Keratinocyte (primary cell): ENCODE results near the gene CCR5AS.

Source experiments
- DNase-seq: peaks from one replicate; pipeline ENCODE4 v3.0.0-alpha.2; 2011; ENCODE audit warnings: low read depth, missing footprints, low spot score
- FAIRE-seq: peaks from 2 replicates; lab custom pipeline; 2011; peaks lifted over from hg19 to GRCh38; lab: Jason Lieb, UNC
- H2AFZ ChIP-seq: 2 replicates; pipeline ENCODE4 v1.6.0; 2012; ENCODE audit warnings: low read length, control low read depth, inconsistent platforms; ENCODE audit not compliant: control insufficient read depth
- H3K27ac ChIP-seq: 2 replicates; pipeline ENCODE4 v1.5.1; 2011; ENCODE audit warnings: low read length; ENCODE audit not compliant: control insufficient read depth, insufficient read depth
- H3K27me3 ChIP-seq: 3 replicates; pipeline ENCODE4 v1.6.0; 2011; ENCODE audit warnings: low read length; ENCODE audit not compliant: control insufficient read depth, insufficient read depth; ENCODE audit errors: extremely low read depth
- H3K36me3 ChIP-seq, 2 experiments: 2 replicates in 1 of 2; 3 replicates in 1 of 2; pipeline ENCODE4 v1.5.1; 2011; ENCODE audit warnings: low read length in 2 of 2, mild to moderate bottlenecking in 1 of 2; ENCODE audit not compliant: control insufficient read depth in 2 of 2, insufficient read depth in 2 of 2; ENCODE audit errors: extremely low read depth in 1 of 2
- H3K4me1 ChIP-seq: 3 replicates; pipeline ENCODE4 v1.5.1; 2011; ENCODE audit warnings: low read length; ENCODE audit not compliant: control insufficient read depth, insufficient read depth; ENCODE audit errors: extremely low read depth
- H3K4me2 ChIP-seq: 3 replicates; pipeline ENCODE4 v1.6.0; 2011; ENCODE audit warnings: low read depth, low read length; ENCODE audit not compliant: control insufficient read depth, insufficient read depth; ENCODE audit errors: extremely low read depth
- H3K4me3 ChIP-seq, 3 experiments: fragments of 200-600 bp in 1 of 3; sonication (generic) in 1 of 3; 2 replicates in 2 of 3; 3 replicates in 1 of 3; pipeline ENCODE4 v1.5.1; 2011 to 2016; ENCODE audit warnings: low read length in 3 of 3, mild to moderate bottlenecking in 3 of 3, control low read depth in 2 of 3, inconsistent platforms in 1 of 3, low read depth in 1 of 3, mixed read lengths in 1 of 3, mixed run types in 1 of 3, moderate library complexity in 1 of 3; ENCODE audit not compliant: control insufficient read depth in 2 of 3, insufficient read depth in 2 of 3; ENCODE audit errors: extremely low read depth in 1 of 3
- H3K79me2 ChIP-seq: 2 replicates; pipeline ENCODE4 v1.6.0; 2012; ENCODE audit warnings: low read length; ENCODE audit not compliant: control insufficient read depth, insufficient read depth
- H3K9ac ChIP-seq: 3 replicates; pipeline ENCODE4 v1.6.0; 2011; ENCODE audit warnings: low read length; ENCODE audit not compliant: control insufficient read depth, insufficient read depth; ENCODE audit errors: extremely low read depth
- H3K9me1 ChIP-seq: 3 replicates; pipeline ENCODE4 v1.6.0; 2011; ENCODE audit warnings: low read length; ENCODE audit not compliant: control insufficient read depth, insufficient read depth; ENCODE audit errors: extremely low read depth
- H3K9me3 ChIP-seq: 2 replicates; pipeline ENCODE4 v1.5.1; 2012; ENCODE audit warnings: low read depth, low read length; ENCODE audit not compliant: control insufficient read depth
- H4K20me1 ChIP-seq: 3 replicates; pipeline ENCODE4 v1.6.0; 2011; ENCODE audit warnings: low read length; ENCODE audit not compliant: control insufficient read depth, insufficient read depth; ENCODE audit errors: extremely low read depth
- CTCF ChIP-seq, 3 experiments: IDR thresholded peaks in 1 of 3; conservative IDR thresholded peaks in 1 of 3; optimal IDR thresholded peaks in 1 of 3; 2 replicates in 2 of 3; 3 replicates in 1 of 3; pipeline versions ENCODE3 to v1.5.1; 2011; ENCODE audit warnings: low read length in 3 of 3, mild to moderate bottlenecking in 3 of 3, moderate library complexity in 2 of 3, control low read depth in 1 of 3, inconsistent platforms in 1 of 3; ENCODE audit not compliant: insufficient read depth in 2 of 3; ENCODE audit errors: extremely low read depth in 1 of 3
- EZH2 ChIP-seq: IDR thresholded peaks from one replicate; pipeline ENCODE4 v1.6.1; 2012; ENCODE audit warnings: inconsistent platforms, mild to moderate bottlenecking, low read length, moderate library complexity
- dilution Hi-C: fragments of 300-500 bp; cut with MboI; formaldehyde crosslinking; loops from one replicate; pipeline ENCODE4 v1.7.0; 2020; ENCODE audit warnings: low sequenced_read_pairs; ENCODE audit not compliant: extremely low pct_ligation_motif_present

CCR5AS gene

GRCh38 chr3:46367811-46368210 is 39.1 kb downstream of the CCR5AS start:
- no peaks in the 10 kb centered on the region for H3K27me3 ChIP-seq
- H3K36me3 ChIP-seq: no peaks in the 10 kb centered on the region
- DNase-seq (no peak), FAIRE-seq (no peak)
- no peaks in the 10 kb centered on the region for H3K9me3 ChIP-seq
- H3K9ac ChIP-seq: no peak overlapping the region
- no peaks in the 10 kb centered on the region for H3K79me2 ChIP-seq
- dilution Hi-C loops: no loop called here
- H3K4me3 ChIP-seq: no peak overlapping the region
- H3K27ac ChIP-seq: no peak overlapping the region
- no peak overlapping the region for H2AFZ ChIP-seq
- no peaks in the 10 kb centered on the region for H3K9me1 ChIP-seq
- TF ChIP-seq EZH2: no peak
- TF ChIP-seq CTCF (optimal IDR thresholded peaks at IDR 0.05 in 1 of 3, IDR thresholded peaks at IDR 0.05 in 1 of 3, conservative IDR thresholded peaks at IDR 0.05 in 1 of 3; ENCODE audit: extremely low read depth in 1 of 3, insufficient read depth in 2 of 3, low read length in 3 of 3): no peak
- no peaks in the 10 kb centered on the region for H4K20me1 ChIP-seq
- peaks cover 4% of the 10 kb centered on the region for H3K4me1 ChIP-seq
- no peak overlapping the region for H3K4me2 ChIP-seq

DNA sequence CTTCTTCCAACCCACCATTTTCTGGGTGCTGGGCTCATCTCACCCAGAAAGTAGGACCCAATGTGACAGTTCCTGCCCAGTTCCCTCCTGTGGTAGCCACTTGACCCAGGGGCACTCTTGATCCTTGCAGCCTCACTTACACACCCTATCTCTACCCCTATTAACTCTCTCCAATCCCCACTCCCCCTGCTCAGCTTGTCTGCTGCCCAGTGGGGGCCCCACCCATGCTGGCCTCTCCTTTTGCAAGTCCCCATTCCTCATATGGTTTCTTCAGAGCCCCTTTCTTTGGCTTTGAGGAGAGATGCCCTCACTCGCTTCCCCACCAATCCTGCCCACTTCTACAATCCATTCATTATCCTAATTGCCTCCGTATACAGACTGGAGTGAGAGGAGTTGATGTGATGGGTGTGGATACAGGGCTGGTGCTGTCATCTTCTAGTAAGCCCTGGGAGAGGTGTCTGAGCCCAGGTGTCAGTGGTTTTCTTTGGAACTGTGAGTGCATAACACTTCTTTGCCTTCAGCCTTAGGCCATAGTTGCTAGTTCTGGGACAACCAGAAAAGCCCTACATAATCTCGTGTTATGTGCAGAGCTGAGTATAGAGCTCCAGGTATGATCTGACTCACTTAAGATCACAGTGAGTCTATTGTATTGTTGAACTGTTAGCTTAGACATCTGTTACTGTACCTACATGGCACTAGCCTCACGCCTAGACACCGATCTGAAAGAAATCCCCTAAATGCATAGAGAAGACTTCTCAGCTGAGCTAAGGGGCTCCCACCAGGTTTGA is 40.9 kb downstream of the CCR5AS start:
- Histone ChIP-seq H3K4me1 (peaks cover 7% of the 10 kb centered on the region), H3K79me2 (no peaks in the 10 kb centered on the region), H2AFZ (no peak overlapping the region), H3K9me1 (no peaks in the 10 kb centered on the region), H3K27ac (no peak overlapping the region), H3K4me2 (no peak overlapping the region), H3K9ac (no peak overlapping the region), H3K27me3 (no peaks in the 10 kb centered on the region), H3K4me3 (no peak overlapping the region), H3K36me3 (no peaks in the 10 kb centered on the region), H3K9me3 (no peaks in the 10 kb centered on the region), H4K20me1 (no peaks in the 10 kb centered on the region)
- FAIRE-seq (peak; percentile 93), DNase-seq (peak; percentile 54)
- TF ChIP-seq EZH2 (no peak), CTCF (optimal IDR thresholded peaks at IDR 0.05 in 1 of 3, IDR thresholded peaks at IDR 0.05 in 1 of 3, conservative IDR thresholded peaks at IDR 0.05 in 1 of 3; ENCODE audit: extremely low read depth in 1 of 3, insufficient read depth in 2 of 3, low read length in 3 of 3) (no peak)
- dilution Hi-C loops: no loop called here
